ENCODE results near the gene BOC.

DNA sequence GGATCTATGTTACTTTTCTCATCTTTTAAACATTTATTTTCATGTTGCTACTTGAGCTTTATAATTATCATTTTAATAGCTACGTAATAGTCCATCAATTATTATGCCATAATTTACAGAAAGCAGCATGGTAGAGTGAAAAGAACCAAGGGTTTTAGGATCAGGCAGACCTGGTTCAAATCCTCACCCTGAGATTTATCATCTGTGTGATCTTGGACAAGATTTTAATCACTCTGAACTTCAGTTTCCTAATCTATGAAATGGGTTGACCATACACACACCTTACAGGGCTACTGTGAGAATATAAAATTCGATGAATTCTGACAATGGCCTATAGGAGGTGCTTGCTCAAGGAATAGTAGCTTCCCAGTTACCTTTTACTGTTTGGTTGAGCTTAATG is 27.1 kb downstream of the BOC start:
- TF ChIP-seq, protein P1, sequence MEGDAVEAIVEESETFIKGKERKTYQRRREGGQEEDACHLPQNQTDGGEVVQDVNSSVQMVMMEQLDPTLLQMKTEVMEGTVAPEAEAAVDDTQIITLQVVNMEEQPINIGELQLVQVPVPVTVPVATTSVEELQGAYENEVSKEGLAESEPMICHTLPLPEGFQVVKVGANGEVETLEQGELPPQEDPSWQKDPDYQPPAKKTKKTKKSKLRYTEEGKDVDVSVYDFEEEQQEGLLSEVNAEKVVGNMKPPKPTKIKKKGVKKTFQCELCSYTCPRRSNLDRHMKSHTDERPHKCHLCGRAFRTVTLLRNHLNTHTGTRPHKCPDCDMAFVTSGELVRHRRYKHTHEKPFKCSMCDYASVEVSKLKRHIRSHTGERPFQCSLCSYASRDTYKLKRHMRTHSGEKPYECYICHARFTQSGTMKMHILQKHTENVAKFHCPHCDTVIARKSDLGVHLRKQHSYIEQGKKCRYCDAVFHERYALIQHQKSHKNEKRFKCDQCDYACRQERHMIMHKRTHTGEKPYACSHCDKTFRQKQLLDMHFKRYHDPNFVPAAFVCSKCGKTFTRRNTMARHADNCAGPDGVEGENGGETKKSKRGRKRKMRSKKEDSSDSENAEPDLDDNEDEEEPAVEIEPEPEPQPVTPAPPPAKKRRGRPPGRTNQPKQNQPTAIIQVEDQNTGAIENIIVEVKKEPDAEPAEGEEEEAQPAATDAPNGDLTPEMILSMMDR (IDR thresholded peaks at IDR 0.05 in 4 of 5, conservative IDR thresholded peaks at IDR 0.05 in 1 of 5): no peak
- TF ChIP-seq POLR2A (IDR thresholded peaks at IDR 0.05): no peak
